Upper lobe of left lung (tissue), 4 donors: ENCODE data around the gene LMNTD2.

Experiments used
- CTCF ChIP-seq, 6 experiments: fragments of 450-650 bp in 4 of 6; fragments of 200-600 bp in 2 of 6; sonication (generic) in 2 of 6; IDR thresholded peaks; one replicate each; pipeline ENCODE4 v1.5.1; 2016 to 2019; ENCODE audit warnings: antibody characterized with exemption in 6 of 6
- POLR2A ChIP-seq, 4 donors: fragments of 450-650 bp; IDR thresholded peaks; one replicate each; pipeline ENCODE4 v1.5.1; 2016 to 2017; ENCODE audit warnings: antibody characterized with exemption in 4 of 4, mild to moderate bottlenecking in 2 of 4
- POLR2AphosphoS5 ChIP-seq, 2 donors: sonication (generic); formaldehyde crosslinking; IDR thresholded peaks; one replicate each; pipeline ENCODE4 v1.5.1; 2017; ENCODE audit warnings: antibody characterized with exemption in 2 of 2

GRCh38 chr11:601573-602245, 41.2 kb upstream of the LMNTD2 start:
- TF ChIP-seq CTCF (IDR thresholded peaks at IDR 0.05) (no peak), POLR2A (IDR thresholded peaks at IDR 0.05) (no peak), POLR2AphosphoS5 (IDR thresholded peaks at IDR 0.05) (no peak)
